ENCODE data around the gene DYNC1I1.

The DYNC1I1 gene

DNA sequence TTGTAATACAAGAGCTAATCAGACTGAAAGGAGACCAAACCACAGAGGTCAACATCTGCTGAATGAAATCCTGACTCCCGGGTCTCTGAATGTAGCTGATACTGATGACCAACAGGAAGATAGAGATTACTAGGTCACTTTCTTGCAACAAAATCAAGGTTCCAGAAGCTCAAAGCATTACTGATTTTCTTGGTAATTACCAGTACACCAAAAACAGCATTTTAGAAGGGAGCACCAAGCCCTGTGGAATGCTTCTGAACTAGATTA lies 371.8 kb downstream of the DYNC1I1 start:
- TF ChIP-seq, protein P1, sequence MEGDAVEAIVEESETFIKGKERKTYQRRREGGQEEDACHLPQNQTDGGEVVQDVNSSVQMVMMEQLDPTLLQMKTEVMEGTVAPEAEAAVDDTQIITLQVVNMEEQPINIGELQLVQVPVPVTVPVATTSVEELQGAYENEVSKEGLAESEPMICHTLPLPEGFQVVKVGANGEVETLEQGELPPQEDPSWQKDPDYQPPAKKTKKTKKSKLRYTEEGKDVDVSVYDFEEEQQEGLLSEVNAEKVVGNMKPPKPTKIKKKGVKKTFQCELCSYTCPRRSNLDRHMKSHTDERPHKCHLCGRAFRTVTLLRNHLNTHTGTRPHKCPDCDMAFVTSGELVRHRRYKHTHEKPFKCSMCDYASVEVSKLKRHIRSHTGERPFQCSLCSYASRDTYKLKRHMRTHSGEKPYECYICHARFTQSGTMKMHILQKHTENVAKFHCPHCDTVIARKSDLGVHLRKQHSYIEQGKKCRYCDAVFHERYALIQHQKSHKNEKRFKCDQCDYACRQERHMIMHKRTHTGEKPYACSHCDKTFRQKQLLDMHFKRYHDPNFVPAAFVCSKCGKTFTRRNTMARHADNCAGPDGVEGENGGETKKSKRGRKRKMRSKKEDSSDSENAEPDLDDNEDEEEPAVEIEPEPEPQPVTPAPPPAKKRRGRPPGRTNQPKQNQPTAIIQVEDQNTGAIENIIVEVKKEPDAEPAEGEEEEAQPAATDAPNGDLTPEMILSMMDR (IDR thresholded peaks at IDR 0.05; ENCODE audit: low read depth, low read length), result no peak
- DNase-seq (ENCODE audit: extremely low read depth, low read depth), result no peak

Data from AG09319 (cell line).